ENCODE measurements around the gene HNRNPA2B1.

The HNRNPA2B1 gene

DNA sequence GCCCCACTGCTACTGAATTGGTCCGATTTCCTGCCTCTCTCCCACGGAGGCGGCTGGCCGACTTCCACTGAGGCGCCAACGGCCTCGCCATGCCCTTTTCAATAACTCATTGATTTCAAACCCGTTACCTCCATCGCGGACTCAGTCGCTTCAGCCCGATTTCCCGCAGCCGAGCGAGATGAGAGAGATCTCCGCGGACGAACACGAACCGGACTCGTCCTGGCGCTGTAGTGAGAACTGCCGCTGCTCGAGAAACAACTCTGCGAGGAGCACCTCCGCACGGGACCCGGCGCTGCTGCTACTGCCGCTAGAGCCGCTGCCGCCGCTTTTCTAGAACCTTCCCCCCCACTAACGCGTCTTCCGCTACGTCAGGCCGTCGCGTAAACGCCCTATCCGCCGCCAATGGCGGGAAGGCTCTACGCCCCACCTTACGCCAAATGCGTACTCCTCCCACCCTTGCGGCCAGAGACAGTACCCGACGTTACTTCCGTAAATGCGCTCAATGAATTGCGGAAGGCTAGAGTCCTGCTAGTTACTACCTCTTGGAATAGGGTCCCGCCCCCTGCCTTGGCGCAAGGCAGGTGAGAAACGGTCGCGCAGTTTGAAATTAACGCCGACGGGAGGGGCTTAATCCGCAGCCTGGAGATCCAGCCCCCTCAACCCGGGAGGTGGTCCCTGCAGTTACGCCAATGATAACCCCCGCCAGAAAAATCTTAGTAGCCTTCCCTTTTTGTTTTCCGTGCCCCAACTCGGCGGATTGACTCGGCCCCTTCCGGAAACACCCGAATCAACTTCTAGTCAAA, at the start of gene HNRNPA2B1:
TSS of gene HNRNPA2B1 (minus strand) at position 303 of the 803 bp plus-strand sequence. CDS start at position 134, 169 bp downstream.
- peak within 1 kb of the TSS; percentile 96 for H3K4me3 ChIP-seq (ENCODE audit: low read depth, low read length)
- H3K27me3 ChIP-seq (ENCODE audit: insufficient read depth, low read depth, severe bottlenecking): no peaks in the 10 kb centered on the region
- DNase-seq: peak; percentile 96
- no peak for TF ChIP-seq CTCF (IDR thresholded peaks at IDR 0.05; ENCODE audit: low read depth, low read length)
- H3K27ac ChIP-seq: peak within 1 kb of the TSS; percentile 100
- peaks cover 86% of the 10 kb centered on the region for H3K36me3 ChIP-seq
- H3K9me3 ChIP-seq (ENCODE audit: severe bottlenecking): no peaks in the 10 kb centered on the region

DNA sequence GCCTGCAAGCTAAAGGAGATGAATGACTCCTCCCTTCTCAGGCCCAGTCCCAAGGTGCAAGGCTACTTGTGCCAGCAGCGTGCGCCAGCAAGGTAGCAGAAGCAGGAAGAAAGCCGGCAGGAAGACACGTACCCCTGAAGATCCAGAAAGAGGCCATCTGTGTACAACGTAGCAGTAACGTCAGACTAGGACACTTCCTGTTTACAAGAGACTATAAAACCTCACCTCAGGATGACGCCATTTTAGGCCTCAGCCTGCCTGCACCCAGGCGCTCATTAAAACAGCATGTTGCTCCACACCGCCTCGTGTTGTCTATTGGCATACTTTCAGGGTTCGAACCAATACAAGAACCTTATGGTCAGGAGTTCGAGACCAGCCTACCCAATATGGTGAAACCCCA, 49.7 kb upstream of the HNRNPA2B1 start:
- H3K4me3 ChIP-seq (ENCODE audit: low read depth, low read length): no peak overlapping the region
- DNase-seq: no peak

DNA sequence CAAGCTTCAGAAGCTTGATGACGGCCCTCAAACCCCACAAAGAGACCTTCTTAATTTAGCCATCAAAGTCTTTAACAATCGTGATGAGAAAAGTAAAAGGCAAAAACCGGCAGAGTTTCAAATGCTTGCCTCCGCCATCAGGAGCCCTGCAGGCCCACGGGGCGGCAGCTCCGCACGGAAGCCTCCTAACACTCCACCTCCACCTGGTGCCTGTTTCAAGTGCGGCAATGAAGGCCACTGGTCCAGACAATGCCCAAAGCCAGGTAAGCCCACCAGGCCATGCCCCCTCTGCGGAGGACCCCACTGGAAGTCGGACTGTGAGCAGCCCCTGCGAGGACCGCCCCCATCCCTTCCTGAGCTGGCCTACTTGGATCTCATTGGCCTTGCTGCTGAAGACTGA, 44.6 kb upstream of the HNRNPA2B1 start:
- Histone ChIP-seq H3K4me3 (ENCODE audit: low read depth, low read length) (no peak overlapping the region), H3K9me3 (ENCODE audit: severe bottlenecking) (no peaks in the 10 kb centered on the region), H3K27me3 (ENCODE audit: insufficient read depth, low read depth, severe bottlenecking) (no peaks in the 10 kb centered on the region), H3K27ac (no peak overlapping the region), H3K36me3 (no peaks in the 10 kb centered on the region)
- DNase-seq: no peak
- TF ChIP-seq CTCF (IDR thresholded peaks at IDR 0.05; ENCODE audit: low read depth, low read length): no peak

More for the DNA sequence above, 49.7 kb upstream of the HNRNPA2B1 start:
- no peaks in the 10 kb centered on the region for H3K36me3 ChIP-seq
- no peaks in the 10 kb centered on the region for H3K9me3 ChIP-seq (ENCODE audit: severe bottlenecking)
- no peak for TF ChIP-seq CTCF (IDR thresholded peaks at IDR 0.05; ENCODE audit: low read depth, low read length)
- no peaks in the 10 kb centered on the region for H3K27me3 ChIP-seq (ENCODE audit: insufficient read depth, low read depth, severe bottlenecking)
- H3K27ac ChIP-seq: no peak overlapping the region

DNA sequence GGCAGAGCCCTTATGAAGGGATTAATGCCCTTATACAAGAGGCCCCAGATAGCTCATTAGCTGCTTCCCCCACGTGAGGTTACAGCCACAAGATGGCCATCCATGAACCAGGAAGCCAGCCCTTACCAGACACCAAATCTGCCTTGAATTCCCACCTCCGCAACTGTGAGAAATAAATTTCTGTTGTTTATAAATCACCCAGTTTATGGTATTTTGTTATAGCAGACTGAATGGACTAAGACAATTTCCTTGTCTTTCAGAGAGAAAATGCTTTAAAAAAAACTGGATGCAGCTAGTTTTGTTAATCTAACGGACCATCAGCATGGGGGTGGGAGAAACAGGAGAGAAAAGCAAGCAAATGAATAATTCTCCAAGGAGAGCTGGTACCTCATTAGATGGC, 37.5 kb upstream of the HNRNPA2B1 start:
- Histone ChIP-seq H3K4me3 (ENCODE audit: low read depth, low read length) (no peak overlapping the region), H3K27me3 (ENCODE audit: insufficient read depth, low read depth, severe bottlenecking) (no peaks in the 10 kb centered on the region), H3K36me3 (no peaks in the 10 kb centered on the region), H3K9me3 (ENCODE audit: severe bottlenecking) (no peaks in the 10 kb centered on the region), H3K27ac (no peak overlapping the region)
- no peak for DNase-seq
- no peak for TF ChIP-seq CTCF (IDR thresholded peaks at IDR 0.05; ENCODE audit: low read depth, low read length)

DNA sequence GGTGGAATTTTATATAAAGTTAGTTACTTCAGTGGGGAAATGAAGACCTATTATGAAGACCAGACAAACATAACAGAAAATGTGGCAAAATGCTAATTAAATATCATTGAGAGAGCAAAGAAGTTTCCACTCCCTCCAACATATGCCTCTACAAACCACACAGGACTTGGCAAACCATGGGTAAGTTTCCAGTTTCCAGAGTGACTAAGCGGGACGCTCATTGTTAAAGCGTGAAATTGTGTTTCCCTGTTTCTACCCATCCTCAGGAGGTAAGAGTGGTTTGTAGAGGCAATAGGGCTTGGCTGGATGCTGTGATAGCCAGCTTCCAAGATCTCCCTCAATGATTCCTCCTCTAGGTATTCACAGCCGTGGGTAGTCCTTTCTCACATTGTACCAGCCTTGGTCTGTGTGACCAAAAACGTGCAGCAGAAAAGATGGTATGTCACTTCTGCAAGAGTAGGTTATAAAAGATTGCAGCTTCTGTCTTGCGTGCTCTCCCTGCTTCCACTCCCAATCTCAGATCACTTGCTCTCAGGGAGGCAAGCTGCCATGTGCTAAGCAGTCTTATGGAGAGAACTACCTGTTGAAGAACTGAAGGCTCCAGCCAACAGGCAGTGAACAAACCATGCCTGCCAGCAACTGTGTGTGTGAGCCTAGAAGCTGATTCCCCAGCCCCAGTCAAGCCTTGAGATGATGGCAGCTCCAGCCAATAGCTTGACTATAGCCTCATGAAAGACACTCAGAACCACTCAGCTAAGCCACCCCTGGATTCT, 36.7 kb upstream of the HNRNPA2B1 start:
- no peak for DNase-seq
- H3K36me3 ChIP-seq: no peaks in the 10 kb centered on the region
- TF ChIP-seq CTCF (IDR thresholded peaks at IDR 0.05; ENCODE audit: low read depth, low read length): no peak
- no peaks in the 10 kb centered on the region for H3K27me3 ChIP-seq (ENCODE audit: insufficient read depth, low read depth, severe bottlenecking)
- no peak overlapping the region for H3K27ac ChIP-seq
- no peak overlapping the region for H3K4me3 ChIP-seq (ENCODE audit: low read depth, low read length)
- no peaks in the 10 kb centered on the region for H3K9me3 ChIP-seq (ENCODE audit: severe bottlenecking)

Measured in WERI-Rb-1 (cell line).